T-cell (primary cell): ENCODE data around the gene MEF2A. TPM values are rescaled to one million over a fixed set of nuclear protein-coding genes. Genes with fewer than 3 reads are reported as not detected.

ENCODE experiments used
- ATAC-seq, 4 experiments: fragments of 200-7000 bp in 3 of 4; fragments of 150-1000 bp in 1 of 4; cut with Tn5 transposase; replicated peaks in 1 of 4; 1 replicate in 3 of 4; 2 replicates in 1 of 4; pipeline ENCODE4 v1.10.0; 2021; ENCODE audit warnings: moderate library complexity in 3 of 4, mild to moderate bottlenecking in 2 of 4, moderate number of reproducible peaks in 1 of 4
- CTCF ChIA-PET, 2 donors: fragments of 300-600 bp; sonication (Branson Sonifier 250); formaldehyde crosslinking; loops; one replicate each; lab custom pipeline; 2022; ENCODE audit warnings: antibody characterized with exemption in 2 of 2; lab: Charles Lee
- POLR2A ChIA-PET, 2 donors: fragments of 300-600 bp; sonication (Branson Sonifier 250); formaldehyde crosslinking; loops; one replicate each; lab custom pipeline; 2022; ENCODE audit warnings: antibody characterized with exemption in 2 of 2; lab: Charles Lee
- DNase-seq, 35 experiments: peaks; one replicate each; pipeline versions ENCODE4 v3.0.0 to v3.0.0-alpha.2; 2013 to 2023
- H3K27ac ChIP-seq: one replicate; pipeline ENCODE4 v1.5.1; 2013; ENCODE audit warnings: low read length
- H3K27me3 ChIP-seq, 2 experiments: replicated peaks in 1 of 2; 1 replicate in 1 of 2; 2 replicates in 1 of 2; pipeline versions ENCODE4 v1.6.1 to v1.7.0; 2013; ENCODE audit warnings: low read length in 1 of 2, mixed read lengths in 1 of 2; ENCODE audit not compliant: control insufficient read depth in 2 of 2, insufficient read depth in 2 of 2; ENCODE audit errors: extremely low read depth in 1 of 2
- H3K36me3 ChIP-seq, 2 donors: 1 replicate in 1 of 2; 2 replicates in 1 of 2; pipeline versions ENCODE4 v1.6.1 to v1.7.0; 2013; ENCODE audit warnings: low read length in 1 of 2; ENCODE audit not compliant: control insufficient read depth in 2 of 2, insufficient read depth in 1 of 2; ENCODE audit errors: extremely low read depth in 1 of 2
- H3K4me1 ChIP-seq, 2 experiments: 1 replicate in 1 of 2; 2 replicates in 1 of 2; pipeline versions ENCODE4 v1.6.1 to v1.7.0; 2013; ENCODE audit warnings: low read length in 2 of 2, mixed read lengths in 1 of 2; ENCODE audit not compliant: insufficient read depth in 2 of 2, control insufficient read depth in 1 of 2; ENCODE audit errors: extremely low read depth in 1 of 2
- H3K4me3 ChIP-seq, 2 donors: 1 replicate in 1 of 2; 2 replicates in 1 of 2; pipeline versions ENCODE4 v1.5.1 to v1.7.0; 2013; ENCODE audit warnings: mild to moderate bottlenecking in 2 of 2, low read length in 1 of 2, moderate library complexity in 1 of 2; ENCODE audit not compliant: control insufficient read depth in 1 of 2; ENCODE audit errors: extremely low read depth in 1 of 2
- H3K9me3 ChIP-seq: 2 replicates; pipeline ENCODE4 v1.7.0; 2013
- H3K27ac Mint-ChIP-seq, 2 donors: one replicate each; pipeline ENCODE4 v1.8.0; 2020 to 2021; ENCODE audit warnings: mild to moderate bottlenecking in 2 of 2, mixed read lengths in 2 of 2
- H3K27me3 Mint-ChIP-seq, 2 donors: one replicate each; pipeline ENCODE4 v1.8.0; 2021 to 2022; ENCODE audit warnings: mixed read lengths in 2 of 2
- H3K36me3 Mint-ChIP-seq: one replicate; pipeline ENCODE4 v1.8.0; 2021; ENCODE audit warnings: mixed read lengths
- H3K4me1 Mint-ChIP-seq, 3 donors: one replicate each; pipeline ENCODE4 v1.8.0; 2020 to 2022; ENCODE audit warnings: mixed read lengths in 3 of 3, mild to moderate bottlenecking in 1 of 3
- H3K4me3 Mint-ChIP-seq, 3 donors: one replicate each; pipeline ENCODE4 v1.8.0; 2020 to 2022; ENCODE audit warnings: mild to moderate bottlenecking in 3 of 3, mixed read lengths in 3 of 3, moderate library complexity in 3 of 3
- H3K9me3 Mint-ChIP-seq, 3 donors: one replicate each; pipeline ENCODE4 v1.8.0; 2020 to 2022; ENCODE audit warnings: mixed read lengths in 3 of 3
- WGBS: methylation state at CpG from one replicate; pipeline ENCODE4 v1.1.5; 2013; ENCODE audit warnings: missing lambda C conversion rate; ENCODE audit not compliant: insufficient coverage; 5-methylcytosine and 5-hydroxymethylcytosine counted together
- total RNA-seq, 35 experiments: library from RNA in 6 of 35; stranded (reverse) in 6 of 35; fragments of 120-200 nt in 1 of 35; gene quantifications; one replicate each; pipeline versions ENCODE4 v1.2.1 to v1.2.4 and lab custom pipeline; 2013 to 2026

Gene MEF2A
- total RNA-seq, 5 donors from 2014 or later (not counting 1 experiment from before 2014, with no cell fraction given): 31.6 to 37.4 (median 33.9) TPM

GRCh38 chr15:99633655-99634054 lies 67.9 kb downstream of the MEF2A start:
- DNase-seq (no peak), ATAC-seq (no peak)
- Histone ChIP-seq H3K9me3 (peaks cover 2% of the 10 kb centered on the region), H3K4me3 (no peak overlapping the region), H3K36me3 (no peaks in the 10 kb centered on the region), H3K27me3 (no peaks in the 10 kb centered on the region), H3K4me1 (peaks cover 0 to 8% of the 10 kb centered on the region in 2 experiments), H3K27ac (no peak overlapping the region)
- H3K27ac Mint-ChIP-seq: no peak overlapping the region
- H3K4me3 Mint-ChIP-seq: no peak overlapping the region
- peaks cover 0 to 12% (median 0%) of the 10 kb centered on the region in 3 donors for H3K9me3 Mint-ChIP-seq
- no CpG with 5 or more reads among the region's 2 CpGs for WGBS
- H3K27me3 Mint-ChIP-seq: no peaks in the 10 kb centered on the region
- H3K36me3 Mint-ChIP-seq: peaks cover 50% of the 10 kb centered on the region
- peaks cover 35 to 57% (median 55%) of the 10 kb centered on the region in 3 donors for H3K4me1 Mint-ChIP-seq
- ChIA-PET POLR2A (no interaction called here), CTCF (no interaction called here)

GRCh38 chr15:99634576-99634975 lies 68.8 kb downstream of the MEF2A start:
- peak overlapping the region in 1 of 2 donors; percentile 15 for H3K4me3 ChIP-seq
- peaks cover 50% of the 10 kb centered on the region for H3K36me3 Mint-ChIP-seq
- WGBS: 94% methylated on average over 2 of the region's 3 CpGs
- peaks cover 0 to 10% of the 10 kb centered on the region in 2 experiments for H3K4me1 ChIP-seq
- ChIA-PET CTCF (no interaction called here), POLR2A (no interaction called here)
- peaks cover 0 to 12% (median 0%) of the 10 kb centered on the region in 3 donors for H3K9me3 Mint-ChIP-seq
- no peaks in the 10 kb centered on the region for H3K27me3 ChIP-seq
- ATAC-seq (no peak), DNase-seq (no peak)
- H3K4me1 Mint-ChIP-seq: peaks cover 31 to 64% (median 53%) of the 10 kb centered on the region in 3 donors
- peaks cover 2% of the 10 kb centered on the region for H3K9me3 ChIP-seq
- H3K27ac Mint-ChIP-seq: no peak overlapping the region
- no peak overlapping the region for H3K27ac ChIP-seq
- H3K27me3 Mint-ChIP-seq: no peaks in the 10 kb centered on the region
- H3K36me3 ChIP-seq: no peaks in the 10 kb centered on the region
- no peak overlapping the region for H3K4me3 Mint-ChIP-seq

GRCh38 chr15:99635145-99635544 lies 69.4 kb downstream of the MEF2A start:
- Mint-ChIP-seq H3K36me3 (peaks cover 52% of the 10 kb centered on the region), H3K27ac (no peak overlapping the region), H3K4me3 (no peak overlapping the region), H3K27me3 (no peaks in the 10 kb centered on the region), H3K9me3 (peaks cover 0 to 12% (median 0%) of the 10 kb centered on the region in 3 donors), H3K4me1 (peaks cover 31 to 63% (median 51%) of the 10 kb centered on the region in 3 donors)
- no peak for DNase-seq
- POLR2A ChIA-PET: no interaction called here
- Histone ChIP-seq H3K27me3 (no peaks in the 10 kb centered on the region), H3K27ac (no peak overlapping the region), H3K4me3 (no peak overlapping the region), H3K4me1 (peaks cover 0 to 10% of the 10 kb centered on the region in 2 experiments), H3K9me3 (peaks cover 2% of the 10 kb centered on the region), H3K36me3 (no peaks in the 10 kb centered on the region)
- ATAC-seq: no peak
- WGBS: no CpG with 5 or more reads among the region's 3 CpGs
- CTCF ChIA-PET: no interaction called here

GRCh38 chr15:99635794-99636193 lies 70.0 kb downstream of the MEF2A start:
- Mint-ChIP-seq H3K9me3 (peaks cover 0 to 12% (median 0%) of the 10 kb centered on the region in 3 donors), H3K36me3 (peaks cover 57% of the 10 kb centered on the region), H3K4me3 (no peak overlapping the region), H3K4me1 (peaks cover 25 to 57% (median 44%) of the 10 kb centered on the region in 3 donors), H3K27me3 (no peaks in the 10 kb centered on the region), H3K27ac (no peak overlapping the region)
- H3K4me3 ChIP-seq: no peak overlapping the region
- H3K27ac ChIP-seq: no peak overlapping the region
- DNase-seq (no peak), ATAC-seq (no peak)
- ChIA-PET CTCF (no interaction called here), POLR2A (no interaction called here)
- no peaks in the 10 kb centered on the region for H3K27me3 ChIP-seq
- H3K4me1 ChIP-seq: peaks cover 0 to 10% of the 10 kb centered on the region in 2 experiments
- no peaks in the 10 kb centered on the region for H3K36me3 ChIP-seq
- 58% methylated on average over 5 of the region's 5 CpGs for WGBS
- H3K9me3 ChIP-seq: peaks cover 2% of the 10 kb centered on the region

GRCh38 chr15:99644913-99645542 lies 79.2 kb downstream of the MEF2A start:
- Histone ChIP-seq H3K4me1 (no peaks in the 10 kb centered on the region), H3K36me3 (peaks cover 0 to 8% of the 10 kb centered on the region in 2 donors), H3K9me3 (peaks cover 3% of the 10 kb centered on the region), H3K4me3 (no peak overlapping the region), H3K27ac (no peak overlapping the region), H3K27me3 (no peaks in the 10 kb centered on the region)
- ChIA-PET CTCF (no interaction called here), POLR2A (no interaction called here)
- Mint-ChIP-seq H3K4me1 (peaks cover 4 to 9% (median 5%) of the 10 kb centered on the region in 3 donors), H3K9me3 (peaks cover 9 to 19% (median 9%) of the 10 kb centered on the region in 3 donors), H3K36me3 (peaks cover 79% of the 10 kb centered on the region), H3K27ac (no peak overlapping the region), H3K4me3 (no peak overlapping the region), H3K27me3 (no peaks in the 10 kb centered on the region)
- WGBS: 100% methylated on average over 1 of the region's 2 CpGs
- DNase-seq (no peak), ATAC-seq (no peak)

GRCh38 chr15:99645543-99645935 lies 79.8 kb downstream of the MEF2A start:
- Mint-ChIP-seq H3K27me3 (no peaks in the 10 kb centered on the region), H3K4me3 (no peak overlapping the region), H3K36me3 (peaks cover 78% of the 10 kb centered on the region), H3K27ac (no peak overlapping the region), H3K9me3 (peaks cover 9 to 19% (median 9%) of the 10 kb centered on the region in 3 donors), H3K4me1 (peaks cover 4 to 9% (median 4%) of the 10 kb centered on the region in 3 donors)
- no peak for DNase-seq
- no CpG with 5 or more reads among the region's 3 CpGs for WGBS
- Histone ChIP-seq H3K27me3 (no peaks in the 10 kb centered on the region), H3K27ac (no peak overlapping the region), H3K9me3 (peaks cover 3% of the 10 kb centered on the region), H3K36me3 (peaks cover 0 to 10% of the 10 kb centered on the region in 2 donors), H3K4me3 (no peak overlapping the region), H3K4me1 (no peaks in the 10 kb centered on the region)
- ChIA-PET CTCF (no interaction called here), POLR2A (no interaction called here)
- no peak for ATAC-seq
